Activated CD4-positive, alpha-beta memory T cell treated with anti-CD3 and anti-CD28 coated beads, Interleukin-2, amount 10 ng/mL, durations not matched to agents 7 days and 5 days (primary cell): ENCODE data around the gene P3R3URF. TPM values are rescaled to one million over a fixed set of nuclear protein-coding genes. Genes with fewer than 3 reads are reported as not detected.
"Not testable (repeated sequence)": the region's sequence is repeated elsewhere in the genome, so short reads cannot be mapped to it uniquely, and the experiment has no call there.

Experiments used
- CTCF ChIA-PET: fragments of 350-600 bp; sonication (Branson Sonifier 250); formaldehyde crosslinking; loops from one replicate; lab custom pipeline; 2021; ENCODE audit warnings: antibody characterized with exemption, inconsistent platforms; lab: Charles Lee
- POLR2A ChIA-PET: fragments of 350-600 bp; sonication (Branson Sonifier 250); formaldehyde crosslinking; loops from one replicate; lab custom pipeline; 2021; ENCODE audit warnings: antibody characterized with exemption; lab: Charles Lee
- DNase-seq: peaks from one replicate; pipeline ENCODE4 v3.0.0-alpha.2; 2020
- H3K27ac Mint-ChIP-seq: one replicate; pipeline ENCODE4 v1.8.0; 2021; ENCODE audit warnings: mild to moderate bottlenecking, mixed read lengths
- H3K27me3 Mint-ChIP-seq: one replicate; pipeline ENCODE4 v1.8.0; 2021; ENCODE audit warnings: mixed read lengths
- H3K36me3 Mint-ChIP-seq: one replicate; pipeline ENCODE4 v1.8.0; 2021; ENCODE audit warnings: low read depth, mixed read lengths
- H3K4me1 Mint-ChIP-seq: one replicate; pipeline ENCODE4 v1.8.0; 2021; ENCODE audit warnings: mixed read lengths
- H3K4me3 Mint-ChIP-seq: one replicate; pipeline ENCODE4 v1.8.0; 2021; ENCODE audit warnings: mild to moderate bottlenecking, mixed read lengths
- H3K9me3 Mint-ChIP-seq: one replicate; pipeline ENCODE4 v1.8.0; 2021; ENCODE audit warnings: mixed read lengths
- total RNA-seq, 2 experiments: library from RNA; stranded (reverse); gene quantifications; one replicate each; pipeline ENCODE4 v1.2.3, GENCODE V29; 2021

The P3R3URF gene
- not detected for total RNA-seq

DNA sequence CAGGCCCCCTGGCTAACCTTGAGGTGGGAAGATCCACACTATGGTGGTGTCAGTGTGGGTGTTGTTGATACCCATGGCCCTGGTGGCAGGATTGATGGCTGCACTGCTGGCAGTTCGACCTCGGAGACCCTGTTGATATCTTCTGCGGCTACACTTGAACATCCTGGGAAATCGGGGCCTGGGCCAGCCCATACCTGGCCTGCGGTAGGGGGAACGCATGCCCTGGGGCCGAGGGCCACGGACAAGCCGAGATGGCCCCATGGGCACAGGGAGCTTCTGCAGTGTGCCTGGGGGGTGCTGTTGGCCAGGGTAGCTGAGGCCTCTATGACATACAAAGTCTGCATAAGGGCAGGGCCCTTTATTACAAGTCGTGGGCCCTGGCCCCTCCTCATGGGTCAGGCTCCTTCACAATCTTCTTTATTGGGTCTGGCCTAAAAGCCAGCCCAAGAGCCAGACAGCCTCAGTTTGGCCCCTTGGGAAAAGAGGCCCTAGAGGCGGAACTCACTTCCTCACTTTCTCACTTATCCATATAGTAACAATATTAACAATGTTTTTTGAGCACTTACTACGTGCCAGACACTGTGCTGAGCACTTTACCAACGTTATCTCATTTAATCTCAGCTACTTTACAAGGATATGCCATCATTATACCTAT lies at the start of gene P3R3URF:
Gene P3R3URF (minus strand): TSS at position 278 of the 655 bp plus-strand sequence. CDS start 17 bp downstream, at position 261.
- no peak within 1 kb of the TSS for H3K4me3 Mint-ChIP-seq
- no peaks in the 10 kb centered on the region for H3K4me1 Mint-ChIP-seq
- H3K9me3 Mint-ChIP-seq = no peaks in the 10 kb centered on the region
- DNase-seq = no peak
- no peaks in the 10 kb centered on the region for H3K36me3 Mint-ChIP-seq
- CTCF ChIA-PET = interaction anchor here (1.0 kb wide), 1 partner anchor 113 kb away, joined by 3 read pairs; no protein-coding TSS in a partner anchor
- H3K27me3 Mint-ChIP-seq = peaks cover 3% of the 10 kb centered on the region
- POLR2A ChIA-PET = no interaction called here
- no peak within 1 kb of the TSS for H3K27ac Mint-ChIP-seq

DNA sequence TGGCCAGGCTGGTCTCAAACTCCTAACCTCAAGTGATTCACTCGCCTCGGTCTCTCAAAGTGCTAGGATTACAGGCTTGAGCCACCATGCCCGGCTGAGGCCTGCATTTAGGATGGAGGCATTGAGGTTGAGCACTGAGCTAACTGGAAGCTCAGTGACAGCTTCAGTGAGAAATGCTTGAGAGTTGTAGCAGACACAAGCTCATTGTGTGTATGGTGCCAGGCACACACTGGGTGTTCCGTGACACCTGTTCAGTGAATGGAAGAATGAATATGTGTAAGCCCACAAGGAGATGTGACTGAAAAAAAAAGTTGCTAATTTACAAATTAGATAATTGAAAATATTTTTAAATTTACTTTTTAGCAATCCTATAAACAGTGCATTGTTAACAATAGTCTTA lies 48.7 kb upstream of the P3R3URF start:
- no peak overlapping the region for H3K4me3 Mint-ChIP-seq
- no peak for DNase-seq
- H3K36me3 Mint-ChIP-seq = no peaks in the 10 kb centered on the region
- no peak overlapping the region for H3K27ac Mint-ChIP-seq
- no peaks in the 10 kb centered on the region for H3K27me3 Mint-ChIP-seq
- POLR2A ChIA-PET = interaction anchor here (1.0 kb wide), 1 partner anchor 22 kb away, joined by 3 read pairs; no protein-coding TSS in a partner anchor
- no peaks in the 10 kb centered on the region for H3K9me3 Mint-ChIP-seq
- CTCF ChIA-PET = interaction anchor here (0.7 to 3.2 kb wide), 11 partner anchors 9 to 189 kb away, joined by 3 to 36 read pairs (median 12); partner anchors contain the start of genes POMGNT1 and RAD54L
- H3K4me1 Mint-ChIP-seq = peaks cover 7% of the 10 kb centered on the region

DNA sequence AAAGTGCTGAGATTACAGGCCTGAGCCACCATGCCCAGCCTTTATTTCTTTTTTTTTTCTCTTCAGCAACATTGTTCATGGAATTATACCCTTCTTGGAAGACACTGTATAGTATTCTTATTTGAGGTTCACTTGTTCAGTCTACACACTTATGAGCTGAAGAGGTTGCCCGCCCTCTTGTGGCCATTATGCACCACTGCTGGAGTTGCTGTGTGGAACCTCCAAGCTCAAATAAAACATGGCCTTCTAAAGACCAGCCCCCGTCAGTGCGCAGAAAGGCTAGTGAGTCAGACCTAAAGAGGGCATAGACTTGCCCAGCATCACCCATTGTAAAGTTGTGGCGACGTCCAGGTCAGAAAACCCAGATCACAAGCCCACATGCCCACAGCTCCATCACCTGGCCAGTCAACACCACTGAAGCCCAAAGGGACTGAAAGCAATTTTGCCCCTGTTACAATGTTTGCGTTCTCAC lies 47.2 kb upstream of the P3R3URF start:
- Mint-ChIP-seq H3K36me3 (no peaks in the 10 kb centered on the region), H3K4me3 (no peak overlapping the region), H3K27me3 (no peaks in the 10 kb centered on the region), H3K4me1 (peaks cover 3% of the 10 kb centered on the region), H3K27ac (no peak overlapping the region), H3K9me3 (no peaks in the 10 kb centered on the region)
- ChIA-PET CTCF (interaction anchor here (0.5 to 3.2 kb wide), 39 partner anchors 11 to 623 kb away, joined by 3 to 36 read pairs (median 4); partner anchors contain the start of genes LURAP1, POMGNT1 and RAD54L), POLR2A (interaction anchor here (0.6 to 1.3 kb wide), 3 partner anchors 25 to 538 kb away, joined by 3 read pairs; partner anchors contain the start of gene GPBP1L1)
- DNase-seq = peak; percentile 70

DNA sequence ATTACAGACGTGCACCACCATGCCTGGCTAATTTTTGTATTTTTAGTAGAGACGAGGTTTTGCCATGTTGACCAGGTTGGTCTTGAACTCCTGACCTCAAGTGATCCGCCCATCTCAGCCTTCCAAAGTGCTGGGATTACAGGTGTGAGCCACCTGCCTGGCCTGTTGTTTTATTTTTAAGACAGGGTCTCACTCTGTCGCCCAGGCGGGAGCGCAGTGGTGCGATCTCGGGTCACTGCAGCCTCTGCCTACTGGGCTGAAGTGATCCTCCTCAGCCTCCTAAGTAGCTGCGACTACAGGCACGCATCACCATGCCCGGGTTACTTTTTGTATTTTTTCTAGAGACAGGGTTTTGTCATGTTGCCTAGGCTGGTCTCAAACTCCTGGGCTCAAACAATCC lies 46.8 kb upstream of the P3R3URF start:
- DNase-seq = not testable (repeated sequence)
- POLR2A ChIA-PET = interaction anchor here (0.9 to 1.3 kb wide), 2 partner anchors 25 to 537 kb away, joined by 3 read pairs; partner anchors contain the start of gene GPBP1L1
- CTCF ChIA-PET = interaction anchor here (0.7 to 3.2 kb wide), 30 partner anchors 11 to 505 kb away, joined by 3 to 36 read pairs (median 4); partner anchors contain the start of genes LURAP1, POMGNT1 and RAD54L

DNA sequence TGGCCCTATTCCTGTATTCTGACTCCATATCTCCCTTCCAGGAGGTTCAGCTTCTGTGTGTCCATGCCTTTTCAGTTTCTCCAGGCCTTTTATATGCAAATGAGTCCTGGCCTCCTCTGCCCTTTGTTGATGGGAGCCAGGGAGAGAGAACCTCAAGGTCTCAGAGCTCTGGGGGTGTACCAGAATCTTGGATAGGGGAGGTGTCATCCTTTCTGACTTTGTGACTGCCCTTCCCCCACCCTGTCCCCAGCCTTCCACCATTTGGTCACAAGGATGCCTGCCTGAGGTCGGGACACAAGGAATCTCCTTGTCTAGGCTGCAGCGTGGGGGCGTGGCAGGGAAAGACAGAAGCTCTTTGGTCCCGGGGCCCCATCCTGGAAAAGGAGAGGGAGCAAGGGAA lies 45.5 kb upstream of the P3R3URF start:
- no peak for DNase-seq
- peaks cover 2% of the 10 kb centered on the region for H3K4me1 Mint-ChIP-seq
- ChIA-PET POLR2A (no interaction called here), CTCF (interaction anchor here (0.5 to 0.8 kb wide), 3 partner anchors 24 to 127 kb away, joined by 3 to 5 read pairs (median 4); no protein-coding TSS in a partner anchor)
- no peaks in the 10 kb centered on the region for H3K9me3 Mint-ChIP-seq
- peaks cover 4% of the 10 kb centered on the region for H3K27me3 Mint-ChIP-seq
- no peaks in the 10 kb centered on the region for H3K36me3 Mint-ChIP-seq
- no peak overlapping the region for H3K4me3 Mint-ChIP-seq
- H3K27ac Mint-ChIP-seq = no peak overlapping the region

More for the DNA sequence above, 46.8 kb upstream of the P3R3URF start:
- not testable (repeated sequence) for H3K4me1 Mint-ChIP-seq, H3K27me3 Mint-ChIP-seq, H3K36me3 Mint-ChIP-seq, H3K27ac Mint-ChIP-seq, H3K4me3 Mint-ChIP-seq, H3K9me3 Mint-ChIP-seq

DNA sequence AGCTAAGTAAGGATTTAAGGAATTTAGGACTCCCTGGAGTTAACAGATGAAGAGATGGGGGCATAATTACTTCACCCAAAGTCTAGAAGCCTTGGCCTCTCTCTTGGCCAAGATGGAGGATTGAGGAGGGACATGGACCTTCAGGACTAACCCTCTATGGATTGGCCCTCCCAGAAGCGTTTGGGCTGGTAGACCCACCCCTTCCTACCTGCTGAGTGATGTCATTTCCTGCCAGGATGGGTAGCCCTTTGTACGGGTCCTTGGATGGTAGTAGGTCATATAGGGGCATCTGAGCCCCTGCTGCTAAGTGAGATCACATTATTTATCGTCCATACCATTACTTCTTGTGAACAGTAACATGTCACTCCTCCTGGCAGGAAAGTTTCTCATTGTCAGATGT lies 44.5 kb upstream of the P3R3URF start:
- no peak overlapping the region for H3K4me3 Mint-ChIP-seq
- peaks cover 2% of the 10 kb centered on the region for H3K4me1 Mint-ChIP-seq
- DNase-seq = no peak
- H3K27me3 Mint-ChIP-seq = peaks cover 8% of the 10 kb centered on the region
- no peaks in the 10 kb centered on the region for H3K36me3 Mint-ChIP-seq
- ChIA-PET POLR2A (no interaction called here), CTCF (interaction anchor here (1.3 to 1.4 kb wide), 2 partner anchors 18 to 39 kb away, joined by 3 to 4 read pairs; partner anchors contain the start of gene LURAP1)
- no peak overlapping the region for H3K27ac Mint-ChIP-seq
- no peaks in the 10 kb centered on the region for H3K9me3 Mint-ChIP-seq

DNA sequence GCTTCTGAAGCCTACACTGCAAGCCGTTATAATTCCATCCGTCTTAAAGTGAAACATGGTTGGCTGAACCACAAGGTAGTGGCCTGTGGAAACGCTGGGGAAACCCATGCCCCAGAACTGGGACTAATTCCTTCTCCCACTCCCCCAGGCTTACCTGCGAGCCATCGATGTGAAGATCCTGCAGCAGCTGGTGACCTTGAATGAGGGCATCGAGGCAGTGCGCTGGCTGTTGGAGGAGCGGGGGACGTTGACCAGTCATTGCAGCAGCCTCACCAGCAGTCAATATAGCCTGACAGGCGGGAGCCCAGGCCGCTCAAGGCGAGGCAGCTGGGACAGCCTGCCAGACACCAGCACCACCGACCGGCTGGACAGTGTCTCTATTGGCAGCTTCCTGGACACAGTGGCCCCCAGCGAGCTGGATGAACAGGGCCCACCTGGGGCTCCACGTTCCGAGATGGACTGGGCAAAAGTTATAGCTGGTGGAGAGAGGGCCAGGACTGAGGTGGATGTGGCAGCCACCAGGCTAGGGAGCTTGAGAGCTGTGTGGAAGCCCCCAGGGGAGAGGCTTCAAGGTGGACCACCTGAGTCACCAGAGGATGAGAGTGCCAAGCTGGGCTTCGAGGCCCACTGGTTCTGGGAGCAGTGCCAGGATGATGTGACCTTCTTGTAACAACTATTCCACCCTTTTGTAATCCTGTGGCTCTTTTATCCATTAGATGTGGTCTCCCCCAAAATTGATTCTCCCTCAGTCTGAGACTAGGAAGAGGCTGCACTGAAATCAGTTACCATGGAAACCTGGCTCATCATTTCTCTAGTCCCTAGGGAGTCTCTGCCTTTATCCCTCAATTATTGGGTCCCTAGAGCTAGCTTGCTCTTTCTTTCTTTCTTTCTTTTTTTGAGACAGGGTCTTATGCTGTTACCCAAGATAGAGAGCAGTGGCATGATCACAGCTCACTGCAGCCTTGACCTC lies 43.5 kb upstream of the P3R3URF start:
- ChIA-PET CTCF (interaction anchor here (0.5 to 1.4 kb wide), 5 partner anchors 17 to 187 kb away, joined by 3 to 4 read pairs (median 3); partner anchors contain the start of gene LURAP1), POLR2A (no interaction called here)
- Mint-ChIP-seq H3K27ac (no peak overlapping the region), H3K36me3 (no peaks in the 10 kb centered on the region), H3K27me3 (peaks cover 11% of the 10 kb centered on the region), H3K4me1 (peaks cover 2% of the 10 kb centered on the region), H3K9me3 (no peaks in the 10 kb centered on the region), H3K4me3 (no peak overlapping the region)
- no peak for DNase-seq

DNA sequence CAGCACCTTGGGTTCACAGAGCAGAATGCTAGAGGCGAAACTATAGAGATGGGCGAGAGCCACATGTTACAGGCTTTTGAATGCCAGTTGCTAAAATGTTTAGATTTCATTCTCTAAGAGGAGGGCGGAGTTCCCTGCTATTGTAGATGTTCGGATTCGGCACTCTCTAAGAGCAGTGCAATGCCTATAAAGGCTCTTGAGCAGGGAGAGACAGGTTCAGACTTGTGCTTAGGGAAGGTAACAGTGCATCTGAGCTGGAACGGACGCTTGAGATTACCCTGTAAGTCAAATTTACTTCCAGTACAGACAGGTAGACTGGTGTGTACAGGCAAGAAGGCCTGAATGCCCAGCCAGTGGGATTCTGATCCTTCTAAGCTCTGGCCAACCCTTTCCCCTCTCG lies 42.2 kb upstream of the P3R3URF start:
- no peaks in the 10 kb centered on the region for H3K36me3 Mint-ChIP-seq
- CTCF ChIA-PET = interaction anchor here (1.1 kb wide), 1 partner anchor 19 kb away, joined by 3 read pairs; no protein-coding TSS in a partner anchor
- peaks cover 11% of the 10 kb centered on the region for H3K27me3 Mint-ChIP-seq
- no peak overlapping the region for H3K4me3 Mint-ChIP-seq
- no peaks in the 10 kb centered on the region for H3K9me3 Mint-ChIP-seq
- POLR2A ChIA-PET = no interaction called here
- no peak overlapping the region for H3K27ac Mint-ChIP-seq
- no peak for DNase-seq
- H3K4me1 Mint-ChIP-seq = no peaks in the 10 kb centered on the region

DNA sequence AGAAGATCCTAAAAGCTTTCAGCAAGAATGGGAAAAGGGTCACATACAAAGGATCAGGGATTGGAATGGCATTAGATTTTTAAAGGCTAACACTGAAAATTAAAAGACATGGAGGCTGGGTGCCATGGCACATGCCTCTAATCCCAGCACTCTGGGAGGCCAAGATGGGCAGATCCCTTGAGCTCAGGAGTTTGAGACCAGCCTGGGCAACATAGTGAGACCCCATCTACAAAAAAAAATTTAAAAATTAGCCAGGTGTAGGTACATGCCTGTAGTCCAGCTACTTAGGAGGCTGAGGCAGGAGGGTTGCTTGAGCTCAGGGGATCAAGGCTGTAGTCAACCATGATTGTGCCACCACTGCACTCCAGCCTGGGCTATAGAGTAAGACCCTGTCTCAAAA lies 39.2 kb upstream of the P3R3URF start:
- no peak for DNase-seq
- Mint-ChIP-seq H3K27me3 (peaks cover 11% of the 10 kb centered on the region), H3K9me3 (no peaks in the 10 kb centered on the region), H3K27ac (no peak overlapping the region), H3K4me1 (no peaks in the 10 kb centered on the region), H3K4me3 (no peak overlapping the region), H3K36me3 (no peaks in the 10 kb centered on the region)
- CTCF ChIA-PET = interaction anchor here (1.1 kb wide), 1 partner anchor 10 kb away, joined by 3 read pairs; no protein-coding TSS in a partner anchor
- POLR2A ChIA-PET = no interaction called here

DNA sequence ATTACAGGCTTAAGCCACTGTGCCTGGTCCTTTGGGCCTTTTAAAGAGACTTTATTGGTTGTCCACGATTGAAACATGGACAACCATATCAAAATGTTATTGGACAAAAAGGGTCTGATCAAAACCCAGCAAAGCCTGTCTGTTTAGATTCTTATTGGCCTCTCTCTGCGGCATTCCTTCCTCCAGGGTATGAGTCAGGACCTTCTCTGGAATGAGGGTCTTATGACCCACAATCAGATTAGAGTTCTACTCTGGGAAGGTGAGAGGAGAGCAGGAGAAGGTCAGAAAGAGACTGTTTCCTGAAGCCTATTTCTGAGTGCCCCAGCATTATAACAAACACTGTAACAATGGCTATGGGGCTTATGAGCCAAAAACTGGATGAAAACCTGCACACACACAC lies 34.8 kb upstream of the P3R3URF start:
- no peaks in the 10 kb centered on the region for H3K36me3 Mint-ChIP-seq
- POLR2A ChIA-PET = no interaction called here
- no peak for DNase-seq
- H3K4me3 Mint-ChIP-seq = no peak overlapping the region
- no peak overlapping the region for H3K27ac Mint-ChIP-seq
- peaks cover 3% of the 10 kb centered on the region for H3K27me3 Mint-ChIP-seq
- CTCF ChIA-PET = no interaction called here
- H3K9me3 Mint-ChIP-seq = no peaks in the 10 kb centered on the region
- H3K4me1 Mint-ChIP-seq = no peaks in the 10 kb centered on the region

DNA sequence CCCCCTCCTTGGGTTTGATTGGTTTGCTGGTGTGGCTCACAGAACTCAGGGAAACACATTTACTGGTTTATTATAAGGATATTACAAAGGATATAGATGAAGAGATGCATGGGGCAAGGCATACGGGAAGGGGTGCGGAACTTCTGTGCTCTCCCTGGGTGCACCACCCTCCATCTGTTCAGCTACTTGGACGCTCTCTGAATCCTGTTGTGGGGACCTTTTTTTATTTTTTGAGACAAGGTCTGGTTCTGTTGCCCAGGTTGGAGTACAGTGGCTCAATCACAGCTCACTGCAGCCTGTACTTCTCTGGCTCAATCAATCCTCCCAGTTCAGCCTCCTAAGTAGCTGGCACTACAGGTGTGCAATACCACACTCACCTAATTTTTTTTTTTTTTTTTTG lies 34.3 kb upstream of the P3R3URF start:
- no peak overlapping the region for H3K27ac Mint-ChIP-seq
- no peaks in the 10 kb centered on the region for H3K9me3 Mint-ChIP-seq
- no peaks in the 10 kb centered on the region for H3K4me1 Mint-ChIP-seq
- CTCF ChIA-PET = interaction anchor here (0.9 kb wide), 1 partner anchor 13 kb away, joined by 5 read pairs; no protein-coding TSS in a partner anchor
- POLR2A ChIA-PET = no interaction called here
- peaks cover 3% of the 10 kb centered on the region for H3K27me3 Mint-ChIP-seq
- H3K36me3 Mint-ChIP-seq = no peaks in the 10 kb centered on the region
- no peak for DNase-seq
- H3K4me3 Mint-ChIP-seq = no peak overlapping the region

DNA sequence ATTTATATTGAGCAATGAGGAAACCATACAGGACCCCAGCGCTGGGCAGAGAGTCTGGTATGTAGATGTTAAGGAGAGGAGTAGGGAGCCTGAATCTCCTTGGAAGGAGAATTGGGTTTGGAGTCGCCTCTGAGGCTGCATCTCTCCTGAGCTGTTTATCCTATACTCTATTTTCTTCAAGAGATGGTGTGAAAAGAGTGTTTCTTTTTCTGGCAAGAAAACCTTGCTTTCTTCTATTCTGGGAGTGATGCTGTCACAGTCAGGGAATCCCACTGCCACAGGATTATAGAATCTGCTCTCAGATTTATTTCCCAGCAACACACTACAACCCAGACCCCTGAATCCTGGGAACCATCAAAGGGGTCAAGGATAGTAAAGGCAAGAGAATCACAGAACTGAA lies 30.1 kb upstream of the P3R3URF start:
- no peak overlapping the region for H3K4me3 Mint-ChIP-seq
- POLR2A ChIA-PET = interaction anchor here (1.8 kb wide), 1 partner anchor 8 kb away, joined by 4 read pairs; the partner anchor contains the start of gene POMGNT1

More for the DNA sequence above, 30.1 kb upstream of the P3R3URF start:
- H3K27me3 Mint-ChIP-seq = peaks cover 2% of the 10 kb centered on the region
- no peak overlapping the region for H3K27ac Mint-ChIP-seq
- CTCF ChIA-PET = interaction anchor here (1.2 kb wide), 1 partner anchor 17 kb away, joined by 4 read pairs; no protein-coding TSS in a partner anchor
- H3K4me1 Mint-ChIP-seq = peaks cover 7% of the 10 kb centered on the region
- H3K36me3 Mint-ChIP-seq = no peaks in the 10 kb centered on the region
- H3K9me3 Mint-ChIP-seq = no peaks in the 10 kb centered on the region
- no peak for DNase-seq
